Sigmoid colon (tissue), 7 donors: Measurements from ENCODE around the gene IGF2R. TPM values are rescaled to one million over a fixed set of nuclear protein-coding genes. Genes with fewer than 3 reads are reported as not detected.
A peak's percentile ranks its signal among the peaks of the same experiment; 100 is the strongest.
"Not testable (repeated sequence)": the region's sequence is repeated elsewhere in the genome, so short reads cannot be mapped to it uniquely, and the experiment has no call there.

Experiments used
- DNase-seq: peaks from one replicate; pipeline ENCODE4 v3.0.0-alpha.2; 2019
- H3K27ac ChIP-seq, 4 donors: fragments of 200-600 bp; sonication (generic); one replicate each; pipeline ENCODE4 v1.5.1; 2016 to 2019; ENCODE audit warnings: mild to moderate bottlenecking in 1 of 4
- H3K27me3 ChIP-seq, 3 donors: fragments of 200-600 bp; sonication (generic); one replicate each; pipeline ENCODE4 v1.5.1; 2019; ENCODE audit warnings: mild to moderate bottlenecking in 1 of 3
- H3K36me3 ChIP-seq, 4 donors: fragments of 200-600 bp; sonication (generic); one replicate each; pipeline ENCODE4 v1.5.1; 2016 to 2019
- H3K4me1 ChIP-seq, 4 donors: fragments of 200-600 bp; sonication (generic); one replicate each; pipeline ENCODE4 v1.5.1; 2017 to 2019
- H3K4me3 ChIP-seq, 4 donors: fragments of 200-600 bp; sonication (generic); one replicate each; pipeline ENCODE4 v1.5.1; 2017 to 2019; ENCODE audit warnings: mild to moderate bottlenecking in 2 of 4, moderate library complexity in 1 of 4
- H3K9me3 ChIP-seq, 4 donors: fragments of 200-600 bp in 3 of 4; sonication (generic) in 3 of 4; one replicate each; pipeline versions ENCODE4 v1.5.1 to v1.6.1; 2013 to 2019
- CTCF ChIP-seq, 4 experiments: fragments of 450-650 bp in 3 of 4; fragments of 200-600 bp in 1 of 4; IDR thresholded peaks; one replicate each; pipeline ENCODE4 v1.5.1; 2016 to 2019; ENCODE audit warnings: antibody characterized with exemption in 4 of 4, mild to moderate bottlenecking in 3 of 4, moderate library complexity in 2 of 4
- EP300 ChIP-seq, 4 donors: sonication (generic); formaldehyde crosslinking; IDR thresholded peaks; one replicate each; pipeline ENCODE4 v1.6.1; 2017; ENCODE audit warnings: antibody characterized with exemption in 4 of 4
- POLR2A ChIP-seq, 2 donors: fragments of 450-650 bp; IDR thresholded peaks; one replicate each; pipeline ENCODE4 v1.6.1; 2016; ENCODE audit warnings: antibody characterized with exemption in 2 of 2, mild to moderate bottlenecking in 2 of 2, moderate library complexity in 2 of 2
- POLR2AphosphoS5 ChIP-seq, 4 donors: sonication (generic); formaldehyde crosslinking; IDR thresholded peaks; one replicate each; pipeline ENCODE4 v1.6.1; 2017; ENCODE audit warnings: antibody characterized with exemption in 4 of 4
- WGBS, 2 donors: extraction: QIAGEN DNeasy Blood & Tissue Kit; methylation state at CpG; one replicate each; pipeline ENCODE4 v1.1.7; 2013; 5-methylcytosine and 5-hydroxymethylcytosine counted together
- intact Hi-C: fragments of 100-400 bp; cut with DNase I; formaldehyde crosslinking; loops from one replicate; pipeline ENCODE4 v1.15.1; 2023
- polyA plus RNA-seq, 3 donors: library from polyadenylated mRNA; stranded (reverse); fragments of 200-250 nt; gene quantifications; one replicate each; pipeline ENCODE4 v1.2.3, GENCODE V29; 2013
- total RNA-seq, 4 donors: library from RNA; depleted of rRNA; stranded (reverse); fragments of >200 nt; gene quantifications; one replicate each; pipeline ENCODE4 v1.1.0, GENCODE V29; 2016
- donor health status: healthy with polysubstance abuse.
- donor health status: Bipolar disorder and iron deficiency.
- donor health status: healthy.

The IGF2R gene
- total and polyA plus RNA-seq, 7 donors: 3.6 to 80.9 (median 41.3) TPM

- no peaks in the 10 kb centered on the region for H3K9me3 ChIP-seq
- H3K4me1 ChIP-seq: peaks cover 0 to 46% (median 40%) of the 10 kb centered on the region in 4 donors
- H3K36me3 ChIP-seq: no peaks in the 10 kb centered on the region
- intact Hi-C loops: loop anchor here (2.0 to 5.0 kb wide), 2 partner anchors 49 to 295 kb away; no protein-coding TSS in a partner anchor
- peak overlapping the region in 1 of 4 donors; percentile 89 for H3K27ac ChIP-seq
- H3K27me3 ChIP-seq: no peaks in the 10 kb centered on the region
- H3K4me3 ChIP-seq: no peak overlapping the region
- no peak for DNase-seq
- TF ChIP-seq POLR2AphosphoS5 (IDR thresholded peaks at IDR 0.05): no peak
- no peak for TF ChIP-seq POLR2A (IDR thresholded peaks at IDR 0.05)
- TF ChIP-seq CTCF (IDR thresholded peaks at IDR 0.05): no peak
- no peak for TF ChIP-seq EP300 (IDR thresholded peaks at IDR 0.05)
- 57 to 65% methylated on average over 12 of the region's 12 CpGs for WGBS, 2 donors
Measured at GRCh38 chr6:160137130-160137988, 168.5 kb downstream of the IGF2R start.

- H3K27ac ChIP-seq: peak overlapping the region in 3 of 4 donors; percentile 82 to 89 (median 87)
- no peaks in the 10 kb centered on the region for H3K36me3 ChIP-seq
- no peaks in the 10 kb centered on the region for H3K27me3 ChIP-seq
- WGBS, 2 donors: 54 to 59% methylated on average over 8 of the region's 8 CpGs
- H3K9me3 ChIP-seq: no peaks in the 10 kb centered on the region
- H3K4me3 ChIP-seq: no peak overlapping the region
- TF ChIP-seq EP300 (IDR thresholded peaks at IDR 0.05) (no peak), POLR2AphosphoS5 (IDR thresholded peaks at IDR 0.05) (peak in 2 of 4 donors; percentile 36 to 45), CTCF (IDR thresholded peaks at IDR 0.05) (peak; percentile 54 to 84 (median 74)), POLR2A (IDR thresholded peaks at IDR 0.05) (no peak)
- intact Hi-C loops: loop anchor here (1.0 to 5.0 kb wide), 5 partner anchors 49 to 317 kb away; partner anchors contain the start of gene SLC22A3
- H3K4me1 ChIP-seq: peaks cover 0 to 50% (median 42%) of the 10 kb centered on the region in 4 donors
- DNase-seq: peak; percentile 73
Measured at GRCh38 chr6:160137989-160138835, 169.3 kb downstream of the IGF2R start.

GRCh38 chr6:160138839-160139419 lies 170.0 kb downstream of the IGF2R start:
- WGBS, 2 donors: 86 to 87% methylated on average over 13 of the region's 13 CpGs
- H3K36me3 ChIP-seq: no peaks in the 10 kb centered on the region
- no peaks in the 10 kb centered on the region for H3K9me3 ChIP-seq
- intact Hi-C loops: loop anchor here (1.0 to 5.0 kb wide), 4 partner anchors 158 to 316 kb away; partner anchors contain the start of gene SLC22A3
- peak; percentile 46 for DNase-seq
- peak overlapping the region in 3 of 4 donors; percentile 82 to 89 (median 87) for H3K27ac ChIP-seq
- TF ChIP-seq POLR2AphosphoS5 (IDR thresholded peaks at IDR 0.05) (no peak), CTCF (IDR thresholded peaks at IDR 0.05) (no peak), EP300 (IDR thresholded peaks at IDR 0.05) (no peak), POLR2A (IDR thresholded peaks at IDR 0.05) (no peak)
- peaks cover 0 to 50% (median 42%) of the 10 kb centered on the region in 4 donors for H3K4me1 ChIP-seq
- no peaks in the 10 kb centered on the region for H3K27me3 ChIP-seq
- H3K4me3 ChIP-seq: no peak overlapping the region

- Histone ChIP-seq H3K9me3 (no peaks in the 10 kb centered on the region), H3K4me1 (peaks cover 0 to 50% (median 42%) of the 10 kb centered on the region in 4 donors), H3K36me3 (no peaks in the 10 kb centered on the region), H3K27me3 (no peaks in the 10 kb centered on the region), H3K4me3 (no peak overlapping the region), H3K27ac (peak overlapping the region in 3 of 4 donors; percentile 82 to 89 (median 87))
- TF ChIP-seq EP300 (IDR thresholded peaks at IDR 0.05) (no peak), POLR2A (IDR thresholded peaks at IDR 0.05) (no peak), CTCF (IDR thresholded peaks at IDR 0.05) (no peak), POLR2AphosphoS5 (IDR thresholded peaks at IDR 0.05) (peak in 3 of 4 donors; percentile 24 to 36 (median 34))
- WGBS, 2 donors: 89 to 96% methylated on average over 12 of the region's 12 CpGs
- peak; percentile 74 for DNase-seq
- intact Hi-C loops: loop anchor here (2.0 to 5.0 kb wide), 2 partner anchors 157 to 293 kb away; no protein-coding TSS in a partner anchor
Measured at GRCh38 chr6:160139420-160139851, 170.6 kb downstream of the IGF2R start.

- H3K9me3 ChIP-seq, H3K36me3 ChIP-seq, DNase-seq, H3K4me3 ChIP-seq, H3K27me3 ChIP-seq: not testable (repeated sequence)
- intact Hi-C loops: loop anchor here (2.0 to 10.0 kb wide), 3 partner anchors 30 to 247 kb away; partner anchors contain the start of gene SLC22A2
- Histone ChIP-seq H3K4me1 (peaks cover 0 to 52% (median 42%) of the 10 kb centered on the region in 4 donors), H3K27ac (peak overlapping the region; percentile 67 to 89 (median 84))
- 80% methylated on average over 3 of the region's 3 CpGs for WGBS, 2 donors
Measured at GRCh38 chr6:160140493-160140892, 171.6 kb downstream of the IGF2R start.
